BLaER1 (cell line): ENCODE measurements around the gene TOMM22.
A peak's percentile ranks its signal among the peaks of the same experiment; 100 is the strongest.

Source experiments
- H3K27ac ChIP-seq: shearing (Covaris generic); formaldehyde crosslinking; 2 replicates; pipeline ENCODE4 v1.8.1; 2022
- H3K27me3 ChIP-seq: shearing (Covaris generic); formaldehyde crosslinking; 2 replicates; pipeline ENCODE4 v1.8.1; 2022
- H3K36me3 ChIP-seq: shearing (Covaris generic); formaldehyde crosslinking; 2 replicates; pipeline ENCODE4 v1.8.1; 2022
- H3K4me1 ChIP-seq: shearing (Covaris generic); formaldehyde crosslinking; 2 replicates; pipeline ENCODE4 v1.8.1; 2022
- H3K4me2 ChIP-seq: shearing (Covaris generic); formaldehyde crosslinking; 2 replicates; pipeline ENCODE4 v1.8.1; 2022
- H3K4me3 ChIP-seq: shearing (Covaris generic); formaldehyde crosslinking; 2 replicates; pipeline ENCODE4 v1.8.1; 2022
- H3K9ac ChIP-seq: shearing (Covaris generic); formaldehyde crosslinking; 2 replicates; pipeline ENCODE4 v1.8.1; 2022
- H3K9me3 ChIP-seq: shearing (Covaris generic); formaldehyde crosslinking; 2 replicates; pipeline ENCODE4 v1.8.1; 2022
- H4K20me1 ChIP-seq: shearing (Covaris generic); formaldehyde crosslinking; 2 replicates; pipeline ENCODE4 v1.8.1; 2022
- Cebpa-rat ChIP-seq: shearing (Covaris generic); IDR thresholded peaks from 2 replicates; pipeline ENCODE4 v1.8.1; 2022

TOMM22 gene

GRCh38 chr22:38704654-38705234 is 23.0 kb downstream of the TOMM22 start:
- peak overlapping the region; percentile 58 for H3K4me3 ChIP-seq
- H3K27ac ChIP-seq: peak overlapping the region; percentile 15; the same call in 1 of the 2 replicates
- peaks cover 39% of the 10 kb centered on the region for H4K20me1 ChIP-seq
- H3K36me3 ChIP-seq: peaks cover 5% of the 10 kb centered on the region; the same call in 1 of the 2 replicates
- peak overlapping the region; percentile 74 for H3K4me2 ChIP-seq
- no peaks in the 10 kb centered on the region for H3K9me3 ChIP-seq
- peak overlapping the region; percentile 60 for H3K9ac ChIP-seq
- H3K27me3 ChIP-seq: no peaks in the 10 kb centered on the region; the same call in 1 of the 2 replicates
- no peak for TF ChIP-seq Cebpa-rat
- H3K4me1 ChIP-seq: peaks cover 56% of the 10 kb centered on the region

DNA sequence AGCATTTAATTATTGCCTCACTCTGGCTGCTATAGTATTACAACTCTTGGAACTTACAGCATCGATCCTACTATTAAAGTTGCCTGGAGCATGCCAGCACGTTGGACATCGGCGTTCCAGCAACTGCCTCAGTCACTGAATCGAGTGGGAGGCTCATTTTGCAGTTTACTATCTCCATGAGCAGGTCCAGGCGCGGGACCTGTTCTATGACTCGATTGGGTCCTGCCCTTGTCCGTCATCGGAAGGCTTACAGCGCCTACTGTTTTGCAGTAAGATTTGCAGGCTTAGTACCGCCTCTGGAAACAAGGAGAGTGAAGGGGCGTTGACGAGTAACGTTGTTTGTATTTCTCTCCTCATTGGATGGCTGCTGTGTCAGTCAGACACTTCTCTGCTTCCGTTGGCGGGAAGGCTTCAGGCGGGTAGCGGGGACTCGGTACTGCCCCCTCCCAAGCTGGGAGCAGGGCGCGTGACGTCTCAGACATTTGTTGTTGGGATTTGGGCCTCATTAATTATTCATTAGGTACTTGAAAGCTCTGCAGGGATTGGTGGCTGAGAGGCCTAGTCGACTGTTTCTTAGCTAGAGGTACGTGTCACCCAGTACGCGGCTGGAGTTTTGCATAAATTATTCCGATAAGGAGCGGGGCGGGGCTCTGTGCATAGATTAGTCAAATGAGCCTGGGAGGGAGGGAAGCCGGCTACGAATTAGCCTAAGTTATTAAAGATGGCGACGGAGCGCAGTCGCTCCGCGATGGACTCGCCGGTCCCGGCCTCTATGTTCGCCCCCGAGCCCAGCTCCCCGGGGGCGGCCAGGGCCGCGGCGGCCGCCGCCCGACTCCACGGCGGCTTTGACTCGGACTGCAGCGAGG is 23.7 kb downstream of the TOMM22 start, which contains the start of gene GTPBP1:
Gene GTPBP1, plus strand, starts transcription at position 710 of the 866 bp plus-strand sequence. Its CDS starts 12 bp downstream, at position 722.
- Histone ChIP-seq H3K36me3 (peaks cover 12% of the 10 kb centered on the region), H3K27ac (peak within 1 kb of the TSS; percentile 95), H3K9me3 (no peaks in the 10 kb centered on the region), H3K9ac (peak within 1 kb of the TSS; percentile 96), H3K4me3 (peak within 1 kb of the TSS; percentile 94), H3K4me2 (peak within 1 kb of the TSS; percentile 99), H4K20me1 (peaks cover 46% of the 10 kb centered on the region), H3K27me3 (no peaks in the 10 kb centered on the region; the same call in 1 of the 2 replicates), H3K4me1 (peaks cover 56% of the 10 kb centered on the region)
- no peak for TF ChIP-seq Cebpa-rat

DNA sequence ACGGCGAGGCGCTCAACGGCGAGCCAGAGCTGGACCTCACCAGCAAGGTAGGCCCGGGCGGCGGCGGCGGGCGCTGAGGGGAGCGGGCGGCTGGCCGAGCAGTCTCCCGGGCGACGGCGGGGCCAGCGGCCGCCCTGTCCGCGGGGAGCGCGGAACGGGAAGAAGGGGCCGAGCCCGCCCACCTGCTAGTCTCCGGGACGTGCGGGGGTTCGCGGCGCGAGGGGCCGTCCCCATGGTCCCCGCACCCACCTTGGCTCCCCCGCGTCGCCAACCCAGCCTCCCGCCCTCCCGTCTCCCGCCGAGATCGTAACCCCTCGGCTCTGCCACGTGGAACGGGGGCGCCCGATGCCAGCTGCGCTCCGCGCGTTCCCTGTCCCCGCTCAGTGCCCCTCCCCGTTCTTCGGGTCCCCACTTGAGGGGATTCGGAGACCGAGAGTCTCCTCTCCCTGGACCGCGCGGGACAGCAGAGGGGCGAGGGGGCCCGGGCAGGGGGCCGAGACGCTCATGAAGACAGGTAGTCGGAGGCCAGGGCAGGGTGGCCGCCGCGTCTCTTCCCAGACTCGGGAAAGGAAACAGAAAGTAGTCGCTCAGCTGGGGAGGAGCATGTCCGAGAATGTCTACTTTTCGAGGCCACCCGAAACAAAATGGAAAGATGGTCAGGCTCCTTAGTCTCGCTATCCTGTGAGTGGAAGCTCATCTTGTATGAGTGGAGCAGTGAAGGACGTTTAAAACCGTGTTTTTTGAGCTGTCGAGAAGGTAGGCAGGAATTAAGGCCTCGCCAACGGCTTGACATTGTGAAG is 24.5 kb downstream of the TOMM22 start:
- Histone ChIP-seq H3K4me3 (peak overlapping the region; percentile 94), H3K27ac (peak overlapping the region; percentile 95), H3K9ac (peak overlapping the region; percentile 96), H3K36me3 (peaks cover 20% of the 10 kb centered on the region), H4K20me1 (peaks cover 54% of the 10 kb centered on the region), H3K4me1 (peaks cover 54% of the 10 kb centered on the region), H3K27me3 (no peaks in the 10 kb centered on the region; the same call in 1 of the 2 replicates), H3K9me3 (no peaks in the 10 kb centered on the region), H3K4me2 (peak overlapping the region; percentile 99)
- no peak for TF ChIP-seq Cebpa-rat

GRCh38 chr22:38706901-38707195 is 25.1 kb downstream of the TOMM22 start:
- H3K27me3 ChIP-seq: no peaks in the 10 kb centered on the region
- TF ChIP-seq Cebpa-rat: no peak
- H3K9me3 ChIP-seq: no peaks in the 10 kb centered on the region
- H3K9ac ChIP-seq: peak overlapping the region; percentile 96
- peaks cover 26% of the 10 kb centered on the region for H3K36me3 ChIP-seq
- H3K27ac ChIP-seq: peak overlapping the region; percentile 95
- H3K4me1 ChIP-seq: peaks cover 48% of the 10 kb centered on the region
- H3K4me2 ChIP-seq: peak overlapping the region; percentile 99
- H3K4me3 ChIP-seq: peak overlapping the region; percentile 94
- peaks cover 60% of the 10 kb centered on the region for H4K20me1 ChIP-seq

DNA sequence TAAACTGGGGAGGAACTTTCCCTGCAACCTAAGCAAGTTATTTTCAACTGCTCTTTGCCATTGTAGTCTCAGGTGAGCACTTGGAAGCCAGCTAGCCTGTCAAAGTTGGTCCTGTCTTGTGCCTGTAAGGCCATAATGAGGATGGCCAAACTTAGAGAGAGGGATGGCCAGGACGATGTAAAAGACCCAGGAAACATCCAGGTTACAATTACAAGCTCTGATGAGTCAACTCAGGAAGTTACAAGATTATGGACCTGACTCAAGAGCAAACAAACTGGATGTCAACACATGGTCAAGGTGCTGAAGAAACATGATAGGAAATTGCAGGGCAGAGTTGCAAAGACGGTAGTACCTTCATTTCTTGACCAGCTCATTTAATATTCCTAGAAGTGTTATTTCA is 25.6 kb downstream of the TOMM22 start:
- TF ChIP-seq Cebpa-rat: no peak
- Histone ChIP-seq H4K20me1 (peaks cover 65% of the 10 kb centered on the region), H3K27me3 (no peaks in the 10 kb centered on the region), H3K9me3 (no peaks in the 10 kb centered on the region), H3K4me2 (peak overlapping the region; percentile 99), H3K27ac (no peak overlapping the region), H3K9ac (peak overlapping the region; percentile 96), H3K4me1 (peaks cover 49% of the 10 kb centered on the region), H3K36me3 (peaks cover 31% of the 10 kb centered on the region), H3K4me3 (peak overlapping the region; percentile 94)

DNA sequence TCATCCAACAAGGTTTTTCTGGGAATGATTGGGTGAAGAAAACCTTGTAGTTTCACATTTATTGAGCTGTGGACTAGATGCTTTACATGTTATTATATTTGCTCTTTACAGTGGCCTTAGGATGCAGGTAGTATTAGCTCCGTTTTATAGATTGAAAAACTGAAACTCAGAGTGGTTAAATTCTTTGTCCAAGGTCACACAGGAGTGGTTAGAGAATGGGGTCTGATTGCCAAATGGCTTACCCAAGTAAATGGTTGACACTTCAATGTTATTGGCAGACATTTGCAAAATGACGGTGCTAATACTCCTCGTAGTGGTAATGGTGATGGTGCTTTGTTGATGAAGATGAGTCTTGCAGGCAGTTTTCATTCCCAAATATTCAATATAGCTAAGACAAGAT is 26.2 kb downstream of the TOMM22 start:
- peaks cover 56% of the 10 kb centered on the region for H3K4me1 ChIP-seq
- no peaks in the 10 kb centered on the region for H3K27me3 ChIP-seq
- no peak overlapping the region for H3K9ac ChIP-seq
- TF ChIP-seq Cebpa-rat: no peak
- peak overlapping the region; percentile 99 for H3K4me2 ChIP-seq
- peaks cover 37% of the 10 kb centered on the region for H3K36me3 ChIP-seq
- no peak overlapping the region for H3K4me3 ChIP-seq
- H3K9me3 ChIP-seq: no peaks in the 10 kb centered on the region
- H4K20me1 ChIP-seq: peaks cover 71% of the 10 kb centered on the region
- H3K27ac ChIP-seq: no peak overlapping the region

- H3K9ac ChIP-seq: no peak overlapping the region; the same call in 1 of the 2 replicates
- no peak overlapping the region for H3K4me3 ChIP-seq
- H3K27me3 ChIP-seq: no peaks in the 10 kb centered on the region
- no peaks in the 10 kb centered on the region for H3K9me3 ChIP-seq
- peaks cover 42% of the 10 kb centered on the region for H3K36me3 ChIP-seq
- TF ChIP-seq Cebpa-rat: no peak
- peaks cover 84% of the 10 kb centered on the region for H4K20me1 ChIP-seq
- no peak overlapping the region for H3K27ac ChIP-seq
- H3K4me2 ChIP-seq: peak overlapping the region; percentile 99
- H3K4me1 ChIP-seq: peaks cover 56% of the 10 kb centered on the region
Observed at GRCh38 chr22:38709306-38709705, 27.5 kb downstream of the TOMM22 start.

DNA sequence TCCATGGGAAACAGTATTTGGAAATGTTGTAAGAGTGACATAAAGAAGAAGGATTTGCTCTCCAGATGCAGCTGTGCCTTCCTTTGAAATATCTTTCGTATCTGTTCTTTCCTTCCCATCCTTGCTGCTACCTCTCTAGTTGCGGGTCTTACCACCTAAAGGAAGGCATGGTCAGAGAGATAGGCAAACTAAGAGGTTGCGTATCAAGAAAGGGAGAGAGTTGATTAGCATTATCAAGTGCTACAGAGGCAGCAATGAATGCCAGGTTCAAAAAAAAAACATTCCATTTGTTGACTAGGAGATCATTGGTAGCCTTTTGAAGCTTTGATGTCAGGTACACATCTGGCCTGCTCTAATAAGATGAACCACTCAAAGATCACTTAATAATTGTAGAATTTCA is 28.6 kb downstream of the TOMM22 start:
- no peaks in the 10 kb centered on the region for H3K9me3 ChIP-seq
- no peak overlapping the region for H3K4me2 ChIP-seq
- H3K27ac ChIP-seq: no peak overlapping the region
- peaks cover 95% of the 10 kb centered on the region for H4K20me1 ChIP-seq
- H3K4me1 ChIP-seq: peaks cover 47% of the 10 kb centered on the region
- H3K36me3 ChIP-seq: peaks cover 51% of the 10 kb centered on the region
- no peak overlapping the region for H3K4me3 ChIP-seq
- no peak overlapping the region for H3K9ac ChIP-seq
- H3K27me3 ChIP-seq: no peaks in the 10 kb centered on the region
- no peak for TF ChIP-seq Cebpa-rat

DNA sequence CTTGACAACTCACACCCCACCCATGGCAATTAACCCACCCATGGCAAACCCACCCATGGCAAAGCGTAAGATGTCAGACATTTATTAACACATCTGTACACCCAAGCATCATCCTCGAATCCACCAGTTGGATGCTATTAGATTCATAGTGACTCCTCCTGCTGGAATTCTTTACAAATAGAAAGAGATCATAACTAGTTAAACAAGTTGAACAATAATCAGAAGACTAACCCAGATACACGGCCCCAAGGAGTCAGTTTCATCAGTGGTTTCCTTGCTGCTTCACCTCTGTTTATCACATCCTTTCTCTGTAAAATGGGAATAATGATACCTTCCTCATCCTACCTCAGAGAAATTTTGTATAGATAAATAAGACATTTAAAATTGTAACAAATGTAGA is 29.1 kb downstream of the TOMM22 start:
- Histone ChIP-seq H3K4me3 (no peak overlapping the region), H3K4me2 (no peak overlapping the region), H3K4me1 (peaks cover 47% of the 10 kb centered on the region), H3K9me3 (no peaks in the 10 kb centered on the region), H4K20me1 (peaks cover 100% of the 10 kb centered on the region), H3K36me3 (peaks cover 56% of the 10 kb centered on the region), H3K27me3 (no peaks in the 10 kb centered on the region), H3K9ac (no peak overlapping the region), H3K27ac (no peak overlapping the region)
- no peak for TF ChIP-seq Cebpa-rat
